H1 (cell line): ENCODE data around the gene RYK. TPM values are rescaled to one million over a fixed set of nuclear protein-coding genes. Genes with fewer than 3 reads are reported as not detected.
A peak's percentile ranks its signal among the peaks of the same experiment; 100 is the strongest.

Source experiments
- NANOG ChIP-seq: IDR thresholded peaks from 2 replicates; pipeline ENCODE4 v1.6.1; 2011; ENCODE audit warnings: low read length, low read depth, mild to moderate bottlenecking, inconsistent platforms; ENCODE audit not compliant: insufficient read depth, poor library complexity, severe bottlenecking
- POU5F1 ChIP-seq: IDR thresholded peaks from 2 replicates; pipeline ENCODE4 v1.6.1; 2011; ENCODE audit warnings: low read depth, mild to moderate bottlenecking, low read length, moderate library complexity
- TAF7 ChIP-seq: optimal IDR thresholded peaks from 2 replicates; pipeline ENCODE3; 2011; ENCODE audit warnings: low read depth, mild to moderate bottlenecking, inconsistent platforms, low read length, moderate library complexity, borderline replicate concordance
- polyA plus RNA-seq, 7 experiments: library from polyadenylated mRNA; depleted of rRNA in 3 of 7; stranded (reverse) in 5 of 7; unstranded in 2 of 7; fragments of >200 nt in 5 of 7; fragments of 200-250 nt in 2 of 7; gene quantifications; 1 replicate in 5 of 7; 2 replicates in 1 of 7; 4 replicates in 1 of 7; pipeline versions ENCODE4 v1.2.1 to v1.2.3, GENCODE V29; 2011 to 2013; ENCODE audit warnings: missing spikeins in 2 of 7, mixed read lengths in 2 of 7
- total RNA-seq: library from RNA; stranded (reverse); fragmentation: NEBNext Ultra II Directional; extraction: Animal tissue kit (Norgen Biotek cat#: 25700); gene quantifications from 2 replicates; pipeline ENCODE4 v1.2.1, GENCODE V29; 2021
- TF ChIP-seq, protein P1 (sequence below): fragments of 300-600 bp; sonication (generic); IDR thresholded peaks from 2 replicates; pipeline ENCODE4 v1.7.1; 2012; ENCODE audit warnings: low read length, moderate library complexity, mild to moderate bottlenecking, inconsistent platforms; ENCODE audit not compliant: insufficient replicate concordance

The RYK gene
- total and polyA plus RNA-seq, 2 of the 8 experiments (the other 6 are each of a cell fraction or from before 2014, with no cell fraction given), result 30.5 to 63.8 TPM

DNA sequence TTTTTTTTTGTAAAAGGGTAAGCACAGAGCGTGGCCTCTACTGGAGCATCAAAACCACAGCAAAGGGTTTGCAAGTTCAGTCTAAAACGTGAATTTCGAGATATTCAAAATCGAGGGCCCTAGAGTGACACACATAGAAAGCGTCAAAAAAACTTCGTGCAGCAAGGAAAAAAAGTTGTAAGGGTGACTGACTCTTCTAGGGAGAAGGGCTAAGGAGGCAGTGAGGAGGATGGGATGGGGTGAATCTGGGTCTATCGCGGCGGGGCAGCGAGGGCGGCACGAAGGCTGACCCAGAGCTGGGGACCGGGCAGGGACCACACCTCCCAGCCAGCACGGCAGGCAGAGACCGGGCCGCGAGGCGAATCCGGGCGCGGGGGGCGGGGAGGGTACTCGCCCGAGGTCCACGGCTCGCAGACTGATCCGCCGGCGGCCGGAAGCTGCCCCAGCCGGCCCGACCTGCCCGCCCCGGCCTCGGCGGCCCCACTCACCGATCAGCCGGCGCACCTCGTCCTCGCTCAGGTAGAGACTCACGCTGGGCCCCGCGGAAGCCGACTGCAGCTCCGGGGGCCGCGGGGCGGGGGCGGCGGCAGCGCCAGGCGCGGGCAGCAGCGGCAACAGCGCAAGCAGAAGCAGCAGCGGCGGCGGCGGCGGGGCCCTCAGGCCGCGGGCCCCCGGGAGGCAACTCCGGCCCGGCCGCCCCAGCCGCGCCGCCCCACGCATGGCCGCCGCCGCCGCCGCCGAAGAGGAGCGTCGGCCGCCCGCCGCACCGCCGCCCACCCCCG, 533 bp downstream of the RYK start (continued):
- TF ChIP-seq, protein P1, sequence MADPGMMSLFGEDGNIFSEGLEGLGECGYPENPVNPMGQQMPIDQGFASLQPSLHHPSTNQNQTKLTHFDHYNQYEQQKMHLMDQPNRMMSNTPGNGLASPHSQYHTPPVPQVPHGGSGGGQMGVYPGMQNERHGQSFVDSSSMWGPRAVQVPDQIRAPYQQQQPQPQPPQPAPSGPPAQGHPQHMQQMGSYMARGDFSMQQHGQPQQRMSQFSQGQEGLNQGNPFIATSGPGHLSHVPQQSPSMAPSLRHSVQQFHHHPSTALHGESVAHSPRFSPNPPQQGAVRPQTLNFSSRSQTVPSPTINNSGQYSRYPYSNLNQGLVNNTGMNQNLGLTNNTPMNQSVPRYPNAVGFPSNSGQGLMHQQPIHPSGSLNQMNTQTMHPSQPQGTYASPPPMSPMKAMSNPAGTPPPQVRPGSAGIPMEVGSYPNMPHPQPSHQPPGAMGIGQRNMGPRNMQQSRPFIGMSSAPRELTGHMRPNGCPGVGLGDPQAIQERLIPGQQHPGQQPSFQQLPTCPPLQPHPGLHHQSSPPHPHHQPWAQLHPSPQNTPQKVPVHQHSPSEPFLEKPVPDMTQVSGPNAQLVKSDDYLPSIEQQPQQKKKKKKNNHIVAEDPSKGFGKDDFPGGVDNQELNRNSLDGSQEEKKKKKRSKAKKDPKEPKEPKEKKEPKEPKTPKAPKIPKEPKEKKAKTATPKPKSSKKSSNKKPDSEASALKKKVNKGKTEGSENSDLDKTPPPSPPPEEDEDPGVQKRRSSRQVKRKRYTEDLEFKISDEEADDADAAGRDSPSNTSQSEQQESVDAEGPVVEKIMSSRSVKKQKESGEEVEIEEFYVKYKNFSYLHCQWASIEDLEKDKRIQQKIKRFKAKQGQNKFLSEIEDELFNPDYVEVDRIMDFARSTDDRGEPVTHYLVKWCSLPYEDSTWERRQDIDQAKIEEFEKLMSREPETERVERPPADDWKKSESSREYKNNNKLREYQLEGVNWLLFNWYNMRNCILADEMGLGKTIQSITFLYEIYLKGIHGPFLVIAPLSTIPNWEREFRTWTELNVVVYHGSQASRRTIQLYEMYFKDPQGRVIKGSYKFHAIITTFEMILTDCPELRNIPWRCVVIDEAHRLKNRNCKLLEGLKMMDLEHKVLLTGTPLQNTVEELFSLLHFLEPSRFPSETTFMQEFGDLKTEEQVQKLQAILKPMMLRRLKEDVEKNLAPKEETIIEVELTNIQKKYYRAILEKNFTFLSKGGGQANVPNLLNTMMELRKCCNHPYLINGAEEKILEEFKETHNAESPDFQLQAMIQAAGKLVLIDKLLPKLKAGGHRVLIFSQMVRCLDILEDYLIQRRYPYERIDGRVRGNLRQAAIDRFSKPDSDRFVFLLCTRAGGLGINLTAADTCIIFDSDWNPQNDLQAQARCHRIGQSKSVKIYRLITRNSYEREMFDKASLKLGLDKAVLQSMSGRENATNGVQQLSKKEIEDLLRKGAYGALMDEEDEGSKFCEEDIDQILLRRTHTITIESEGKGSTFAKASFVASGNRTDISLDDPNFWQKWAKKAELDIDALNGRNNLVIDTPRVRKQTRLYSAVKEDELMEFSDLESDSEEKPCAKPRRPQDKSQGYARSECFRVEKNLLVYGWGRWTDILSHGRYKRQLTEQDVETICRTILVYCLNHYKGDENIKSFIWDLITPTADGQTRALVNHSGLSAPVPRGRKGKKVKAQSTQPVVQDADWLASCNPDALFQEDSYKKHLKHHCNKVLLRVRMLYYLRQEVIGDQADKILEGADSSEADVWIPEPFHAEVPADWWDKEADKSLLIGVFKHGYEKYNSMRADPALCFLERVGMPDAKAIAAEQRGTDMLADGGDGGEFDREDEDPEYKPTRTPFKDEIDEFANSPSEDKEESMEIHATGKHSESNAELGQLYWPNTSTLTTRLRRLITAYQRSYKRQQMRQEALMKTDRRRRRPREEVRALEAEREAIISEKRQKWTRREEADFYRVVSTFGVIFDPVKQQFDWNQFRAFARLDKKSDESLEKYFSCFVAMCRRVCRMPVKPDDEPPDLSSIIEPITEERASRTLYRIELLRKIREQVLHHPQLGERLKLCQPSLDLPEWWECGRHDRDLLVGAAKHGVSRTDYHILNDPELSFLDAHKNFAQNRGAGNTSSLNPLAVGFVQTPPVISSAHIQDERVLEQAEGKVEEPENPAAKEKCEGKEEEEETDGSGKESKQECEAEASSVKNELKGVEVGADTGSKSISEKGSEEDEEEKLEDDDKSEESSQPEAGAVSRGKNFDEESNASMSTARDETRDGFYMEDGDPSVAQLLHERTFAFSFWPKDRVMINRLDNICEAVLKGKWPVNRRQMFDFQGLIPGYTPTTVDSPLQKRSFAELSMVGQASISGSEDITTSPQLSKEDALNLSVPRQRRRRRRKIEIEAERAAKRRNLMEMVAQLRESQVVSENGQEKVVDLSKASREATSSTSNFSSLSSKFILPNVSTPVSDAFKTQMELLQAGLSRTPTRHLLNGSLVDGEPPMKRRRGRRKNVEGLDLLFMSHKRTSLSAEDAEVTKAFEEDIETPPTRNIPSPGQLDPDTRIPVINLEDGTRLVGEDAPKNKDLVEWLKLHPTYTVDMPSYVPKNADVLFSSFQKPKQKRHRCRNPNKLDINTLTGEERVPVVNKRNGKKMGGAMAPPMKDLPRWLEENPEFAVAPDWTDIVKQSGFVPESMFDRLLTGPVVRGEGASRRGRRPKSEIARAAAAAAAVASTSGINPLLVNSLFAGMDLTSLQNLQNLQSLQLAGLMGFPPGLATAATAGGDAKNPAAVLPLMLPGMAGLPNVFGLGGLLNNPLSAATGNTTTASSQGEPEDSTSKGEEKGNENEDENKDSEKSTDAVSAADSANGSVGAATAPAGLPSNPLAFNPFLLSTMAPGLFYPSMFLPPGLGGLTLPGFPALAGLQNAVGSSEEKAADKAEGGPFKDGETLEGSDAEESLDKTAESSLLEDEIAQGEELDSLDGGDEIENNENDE, result no peak
- TF ChIP-seq NANOG, result peak; percentile 16
- no peak for TF ChIP-seq TAF7
- no peak for TF ChIP-seq POU5F1
